KMS-11 (cell line): ENCODE measurements around the gene UQCRH.

Source experiments
- H2AFZ ChIP-seq: fragments of 200-600 bp; sonication (generic); 2 replicates; pipeline ENCODE4 v1.6.1; 2016; ENCODE audit warnings: antibody characterized with exemption, mixed run types, low read depth
- H3K27ac ChIP-seq: fragments of 200-600 bp; sonication (generic); 2 replicates; pipeline ENCODE4 v1.6.1; 2016; ENCODE audit warnings: mild to moderate bottlenecking, mixed run types
- H3K27me3 ChIP-seq: fragments of 200-600 bp; sonication (generic); 2 replicates; pipeline ENCODE4 v1.6.1; 2017; ENCODE audit warnings: mild to moderate bottlenecking, low read depth, mixed run types, moderate library complexity; ENCODE audit not compliant: insufficient read depth
- H3K36me3 ChIP-seq: fragments of 200-600 bp; sonication (generic); 2 replicates; pipeline ENCODE4 v1.6.1; 2017; ENCODE audit warnings: mild to moderate bottlenecking, mixed run types; ENCODE audit not compliant: insufficient read depth
- H3K4me1 ChIP-seq: fragments of 200-600 bp; sonication (generic); 2 replicates; pipeline ENCODE4 v1.6.1; 2016; ENCODE audit warnings: mild to moderate bottlenecking, low read depth, mixed run types; ENCODE audit not compliant: poor library complexity, severe bottlenecking
- H3K4me2 ChIP-seq: fragments of 200-600 bp; sonication (generic); 2 replicates; pipeline ENCODE4 v1.7.0; 2016; ENCODE audit warnings: mild to moderate bottlenecking, mixed run types
- H3K4me3 ChIP-seq: fragments of 200-600 bp; sonication (generic); IDR thresholded peaks from 2 replicates; pipeline ENCODE4 v1.6.1; 2017; ENCODE audit warnings: low read depth, low read length, mixed read lengths; ENCODE audit not compliant: insufficient read depth
- H3K79me2 ChIP-seq: fragments of 200-600 bp; sonication (generic); 2 replicates; pipeline ENCODE4 v1.6.1; 2016; ENCODE audit warnings: low read depth, mixed run types; ENCODE audit not compliant: insufficient read depth
- H3K9ac ChIP-seq: fragments of 200-600 bp; sonication (generic); 2 replicates; pipeline ENCODE4 v1.6.1; 2016; ENCODE audit warnings: mild to moderate bottlenecking, mixed run types
- H4K20me1 ChIP-seq: fragments of 200-600 bp; sonication (generic); 2 replicates; pipeline ENCODE4 v1.6.1; 2016; ENCODE audit warnings: mild to moderate bottlenecking, mixed run types; ENCODE audit not compliant: insufficient read depth
- TF ChIP-seq, protein P1 (sequence below): fragments of 200-600 bp; sonication (generic); conservative IDR thresholded peaks from 2 replicates; pipeline ENCODE4 v1.6.1; 2017; ENCODE audit warnings: low read depth, mild to moderate bottlenecking, antibody characterized with exemption, low read length, moderate library complexity, mixed read lengths

UQCRH gene

DNA sequence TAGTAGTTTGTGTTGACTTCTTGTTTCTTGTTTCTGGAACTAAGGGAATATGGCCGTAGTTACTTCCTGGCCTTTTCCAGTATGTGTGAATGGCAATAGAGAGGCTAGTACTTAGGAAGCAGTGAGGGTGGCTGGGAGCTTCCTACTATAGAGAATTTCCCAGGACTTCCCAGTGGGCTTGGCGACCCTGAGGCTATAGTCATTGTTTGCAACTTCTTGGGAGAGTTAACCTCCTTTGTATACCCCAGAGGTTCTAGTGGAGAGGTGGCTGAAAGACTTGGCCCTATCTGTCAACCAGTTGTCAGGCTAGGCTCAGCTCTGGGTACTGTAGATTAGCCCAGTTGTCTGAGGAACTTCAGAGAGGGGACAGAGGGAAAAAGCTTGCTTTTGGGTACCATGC, 40.4 kb upstream of the UQCRH start:
- H3K4me2 ChIP-seq: no peak overlapping the region
- no peaks in the 10 kb centered on the region for H4K20me1 ChIP-seq
- no peak overlapping the region for H2AFZ ChIP-seq
- no peaks in the 10 kb centered on the region for H3K4me1 ChIP-seq
- H3K27ac ChIP-seq: no peak overlapping the region
- TF ChIP-seq, protein P1, sequence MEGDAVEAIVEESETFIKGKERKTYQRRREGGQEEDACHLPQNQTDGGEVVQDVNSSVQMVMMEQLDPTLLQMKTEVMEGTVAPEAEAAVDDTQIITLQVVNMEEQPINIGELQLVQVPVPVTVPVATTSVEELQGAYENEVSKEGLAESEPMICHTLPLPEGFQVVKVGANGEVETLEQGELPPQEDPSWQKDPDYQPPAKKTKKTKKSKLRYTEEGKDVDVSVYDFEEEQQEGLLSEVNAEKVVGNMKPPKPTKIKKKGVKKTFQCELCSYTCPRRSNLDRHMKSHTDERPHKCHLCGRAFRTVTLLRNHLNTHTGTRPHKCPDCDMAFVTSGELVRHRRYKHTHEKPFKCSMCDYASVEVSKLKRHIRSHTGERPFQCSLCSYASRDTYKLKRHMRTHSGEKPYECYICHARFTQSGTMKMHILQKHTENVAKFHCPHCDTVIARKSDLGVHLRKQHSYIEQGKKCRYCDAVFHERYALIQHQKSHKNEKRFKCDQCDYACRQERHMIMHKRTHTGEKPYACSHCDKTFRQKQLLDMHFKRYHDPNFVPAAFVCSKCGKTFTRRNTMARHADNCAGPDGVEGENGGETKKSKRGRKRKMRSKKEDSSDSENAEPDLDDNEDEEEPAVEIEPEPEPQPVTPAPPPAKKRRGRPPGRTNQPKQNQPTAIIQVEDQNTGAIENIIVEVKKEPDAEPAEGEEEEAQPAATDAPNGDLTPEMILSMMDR: no peak
- H3K27me3 ChIP-seq: no peaks in the 10 kb centered on the region
- H3K9ac ChIP-seq: no peak overlapping the region
- H3K36me3 ChIP-seq: no peaks in the 10 kb centered on the region; the same call in 1 of the 2 replicates
- no peak overlapping the region for H3K4me3 ChIP-seq
- no peaks in the 10 kb centered on the region for H3K79me2 ChIP-seq

DNA sequence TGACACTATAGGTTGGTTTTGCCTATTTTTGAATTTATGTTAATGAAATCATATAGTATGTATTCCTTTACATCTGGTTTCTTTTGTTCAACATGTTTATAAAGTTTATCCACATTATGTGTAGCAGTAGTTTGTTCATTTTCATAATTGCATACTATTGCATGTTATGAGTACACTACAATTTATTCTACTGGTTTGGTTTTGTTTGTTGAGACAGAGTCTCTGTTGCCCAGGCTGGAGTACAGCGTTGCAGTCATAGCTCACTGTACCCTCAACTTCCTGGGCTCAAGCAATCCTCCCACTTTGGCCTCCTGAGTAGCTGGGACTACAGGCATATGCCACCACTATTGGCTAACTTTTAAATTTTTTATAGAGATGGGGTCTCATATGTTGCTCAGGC, 34.9 kb upstream of the UQCRH start:
- Histone ChIP-seq H3K4me3 (no peak overlapping the region), H2AFZ (no peak overlapping the region), H3K9ac (no peak overlapping the region), H3K36me3 (peaks cover 3% of the 10 kb centered on the region; the same call in 1 of the 2 replicates), H3K27me3 (no peaks in the 10 kb centered on the region), H3K4me1 (no peaks in the 10 kb centered on the region), H3K27ac (no peak overlapping the region), H4K20me1 (no peaks in the 10 kb centered on the region), H3K79me2 (no peaks in the 10 kb centered on the region), H3K4me2 (no peak overlapping the region)
- TF ChIP-seq, protein P1: no peak

DNA sequence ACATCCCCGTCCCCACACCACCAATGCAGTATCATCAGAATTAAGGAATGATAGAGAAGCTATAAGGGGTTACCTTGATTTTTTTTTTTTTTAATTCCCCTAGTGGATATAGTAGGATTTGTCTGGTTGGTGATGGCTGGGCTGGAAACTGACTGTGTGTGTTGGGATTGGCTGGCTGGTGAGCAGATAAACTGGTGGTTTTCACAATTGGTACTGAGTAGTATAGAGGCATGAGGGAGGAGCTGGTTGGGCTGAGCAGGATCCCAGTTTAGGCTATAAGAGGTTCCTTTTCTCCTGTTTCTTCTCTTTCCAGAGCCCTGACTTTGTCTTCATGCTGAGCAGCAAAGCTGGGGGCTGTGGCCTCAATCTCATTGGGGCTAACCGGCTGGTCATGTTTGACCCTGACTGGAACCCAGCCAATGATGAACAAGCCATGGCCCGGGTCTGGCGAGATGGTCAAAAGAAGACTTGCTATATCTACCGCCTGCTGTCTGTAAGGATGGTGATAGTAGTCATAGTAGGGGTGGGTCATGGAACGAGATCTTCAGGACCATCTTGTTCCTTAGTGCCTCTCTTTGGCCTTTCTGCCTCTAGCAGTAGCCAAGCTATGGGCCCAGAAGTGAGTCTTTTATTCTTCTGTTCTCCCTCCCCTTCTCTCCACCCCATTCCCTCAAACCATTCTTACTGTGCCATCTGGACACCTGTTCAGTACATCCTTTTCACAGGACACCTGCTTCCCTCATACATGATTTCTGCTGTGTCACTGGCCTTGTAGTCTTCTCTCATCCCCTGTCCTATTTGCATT, 29.1 kb upstream of the UQCRH start:
- H4K20me1 ChIP-seq: no peaks in the 10 kb centered on the region
- no peak overlapping the region for H3K4me2 ChIP-seq
- H3K4me1 ChIP-seq: no peaks in the 10 kb centered on the region
- H3K4me3 ChIP-seq: no peak overlapping the region
- no peaks in the 10 kb centered on the region for H3K27me3 ChIP-seq
- TF ChIP-seq, protein P1: no peak
- H3K27ac ChIP-seq: no peak overlapping the region
- H2AFZ ChIP-seq: no peak overlapping the region
- H3K36me3 ChIP-seq: peaks cover 3% of the 10 kb centered on the region; the same call in 1 of the 2 replicates
- no peak overlapping the region for H3K9ac ChIP-seq
- no peaks in the 10 kb centered on the region for H3K79me2 ChIP-seq

DNA sequence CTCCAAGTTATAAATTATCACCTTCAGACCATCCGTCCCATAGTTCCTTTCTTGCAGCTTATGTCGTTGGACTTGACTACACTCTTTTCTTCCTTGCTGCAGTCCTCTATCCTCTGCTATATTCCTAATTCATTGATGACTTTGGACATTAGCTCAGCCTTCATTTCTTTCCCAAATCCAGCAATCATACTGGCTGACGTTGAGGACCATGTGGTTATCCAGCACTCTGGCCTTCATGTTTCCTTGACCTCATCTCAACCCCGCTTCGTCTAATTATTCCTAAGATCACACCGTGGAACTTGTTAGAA, 28.5 kb upstream of the UQCRH start:
- Histone ChIP-seq H3K36me3 (peaks cover under 1% of the 10 kb centered on the region; the same call in 1 of the 2 replicates), H3K27ac (no peak overlapping the region), H4K20me1 (no peaks in the 10 kb centered on the region), H3K27me3 (no peaks in the 10 kb centered on the region), H3K4me1 (no peaks in the 10 kb centered on the region), H2AFZ (no peak overlapping the region), H3K9ac (no peak overlapping the region), H3K4me2 (no peak overlapping the region), H3K79me2 (no peaks in the 10 kb centered on the region), H3K4me3 (no peak overlapping the region)
- TF ChIP-seq, protein P1: no peak
